ENCODE data around the gene FANCC. TPM values are rescaled to one million over a fixed set of nuclear protein-coding genes. Genes with fewer than 3 reads are reported as not detected.
A peak's percentile ranks its signal among the peaks of the same experiment; 100 is the strongest.

FANCC gene
- total RNA-seq, 1 donor from 2014 or later: 9.3 TPM

GRCh38 chr9:95073042-95073607, 244.4 kb downstream of the FANCC start:
- H3K27ac Mint-ChIP-seq (ENCODE audit: unreplicated experiment): peak overlapping the region; percentile 76
- no peaks in the 10 kb centered on the region for H3K9me3 Mint-ChIP-seq (ENCODE audit: low read depth)
- H3K4me1 Mint-ChIP-seq (ENCODE audit: low read depth): peaks cover 61% of the 10 kb centered on the region
- no peaks in the 10 kb centered on the region for H3K27me3 Mint-ChIP-seq (ENCODE audit: low read depth)
- H3K4me3 Mint-ChIP-seq (ENCODE audit: unreplicated experiment): no peak overlapping the region
- no peak for DNase-seq (ENCODE audit: low spot score)
- H3K36me3 Mint-ChIP-seq (ENCODE audit: low read depth): peaks cover 24% of the 10 kb centered on the region
- TF ChIP-seq, protein P1, sequence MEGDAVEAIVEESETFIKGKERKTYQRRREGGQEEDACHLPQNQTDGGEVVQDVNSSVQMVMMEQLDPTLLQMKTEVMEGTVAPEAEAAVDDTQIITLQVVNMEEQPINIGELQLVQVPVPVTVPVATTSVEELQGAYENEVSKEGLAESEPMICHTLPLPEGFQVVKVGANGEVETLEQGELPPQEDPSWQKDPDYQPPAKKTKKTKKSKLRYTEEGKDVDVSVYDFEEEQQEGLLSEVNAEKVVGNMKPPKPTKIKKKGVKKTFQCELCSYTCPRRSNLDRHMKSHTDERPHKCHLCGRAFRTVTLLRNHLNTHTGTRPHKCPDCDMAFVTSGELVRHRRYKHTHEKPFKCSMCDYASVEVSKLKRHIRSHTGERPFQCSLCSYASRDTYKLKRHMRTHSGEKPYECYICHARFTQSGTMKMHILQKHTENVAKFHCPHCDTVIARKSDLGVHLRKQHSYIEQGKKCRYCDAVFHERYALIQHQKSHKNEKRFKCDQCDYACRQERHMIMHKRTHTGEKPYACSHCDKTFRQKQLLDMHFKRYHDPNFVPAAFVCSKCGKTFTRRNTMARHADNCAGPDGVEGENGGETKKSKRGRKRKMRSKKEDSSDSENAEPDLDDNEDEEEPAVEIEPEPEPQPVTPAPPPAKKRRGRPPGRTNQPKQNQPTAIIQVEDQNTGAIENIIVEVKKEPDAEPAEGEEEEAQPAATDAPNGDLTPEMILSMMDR (IDR thresholded peaks at IDR 0.05): peak; percentile 59

DNA sequence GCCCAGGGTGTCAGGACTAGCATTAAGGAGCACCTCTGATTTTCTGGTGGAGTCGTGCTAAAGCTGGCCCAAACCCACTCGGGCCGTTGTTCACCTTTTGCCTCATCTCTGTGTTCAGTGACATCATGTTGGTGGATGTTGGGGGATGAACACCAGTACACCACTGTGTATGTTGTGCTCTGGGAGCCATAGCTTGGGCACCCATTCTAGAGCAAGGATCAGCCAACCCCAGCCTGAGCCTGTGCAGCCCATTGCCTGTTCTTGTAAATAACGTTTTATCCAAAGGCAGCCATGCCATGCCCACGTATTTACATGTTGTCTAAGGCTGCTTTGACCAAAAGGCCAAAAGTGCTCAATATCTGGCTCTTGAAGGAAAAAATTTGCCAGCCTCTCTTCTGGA, 245.6 kb downstream of the FANCC start:
- DNase-seq (ENCODE audit: low spot score): no peak
- Mint-ChIP-seq H3K27me3 (ENCODE audit: low read depth) (no peaks in the 10 kb centered on the region), H3K4me3 (ENCODE audit: unreplicated experiment) (no peak overlapping the region), H3K27ac (ENCODE audit: unreplicated experiment) (peak overlapping the region; percentile 45), H3K36me3 (ENCODE audit: low read depth) (peaks cover 23% of the 10 kb centered on the region), H3K4me1 (ENCODE audit: low read depth) (peaks cover 60% of the 10 kb centered on the region), H3K9me3 (ENCODE audit: low read depth) (no peaks in the 10 kb centered on the region)
- TF ChIP-seq, protein P1 (IDR thresholded peaks at IDR 0.05): no peak

DNA sequence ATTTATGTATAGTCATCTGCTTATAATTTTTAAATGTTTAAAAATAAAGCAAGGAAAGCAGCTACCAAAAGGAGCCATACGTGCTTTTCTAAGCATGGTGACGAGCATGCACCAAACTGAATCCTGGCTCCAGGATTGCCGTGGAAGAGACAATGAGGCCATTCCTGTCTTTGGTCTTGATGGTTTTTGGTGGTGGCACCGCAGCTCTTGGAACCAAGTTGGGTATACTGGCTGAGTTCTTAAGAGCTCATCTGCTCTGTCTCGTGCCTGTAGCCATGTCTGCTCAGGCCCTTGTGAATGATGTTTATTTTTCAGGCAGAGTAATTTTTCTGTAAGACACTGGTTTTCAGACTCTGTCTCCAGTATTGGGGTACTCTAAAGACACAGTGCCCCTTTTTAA, 246.1 kb downstream of the FANCC start:
- Mint-ChIP-seq H3K9me3 (ENCODE audit: low read depth) (no peaks in the 10 kb centered on the region), H3K27me3 (ENCODE audit: low read depth) (no peaks in the 10 kb centered on the region), H3K27ac (ENCODE audit: unreplicated experiment) (peak overlapping the region; percentile 45), H3K4me3 (ENCODE audit: unreplicated experiment) (no peak overlapping the region), H3K4me1 (ENCODE audit: low read depth) (peaks cover 60% of the 10 kb centered on the region), H3K36me3 (ENCODE audit: low read depth) (peaks cover 23% of the 10 kb centered on the region)
- DNase-seq (ENCODE audit: low spot score): no peak
- TF ChIP-seq, protein P1 (IDR thresholded peaks at IDR 0.05): no peak

GRCh38 chr9:95070549-95071021, 246.9 kb downstream of the FANCC start:
- Mint-ChIP-seq H3K36me3 (ENCODE audit: low read depth) (peaks cover 23% of the 10 kb centered on the region), H3K27me3 (ENCODE audit: low read depth) (no peaks in the 10 kb centered on the region), H3K4me1 (ENCODE audit: low read depth) (peaks cover 68% of the 10 kb centered on the region), H3K4me3 (ENCODE audit: unreplicated experiment) (no peak overlapping the region), H3K27ac (ENCODE audit: unreplicated experiment) (peak overlapping the region; percentile 34), H3K9me3 (ENCODE audit: low read depth) (no peaks in the 10 kb centered on the region)
- TF ChIP-seq, protein P1 (IDR thresholded peaks at IDR 0.05): no peak
- DNase-seq (ENCODE audit: low spot score): no peak

DNA sequence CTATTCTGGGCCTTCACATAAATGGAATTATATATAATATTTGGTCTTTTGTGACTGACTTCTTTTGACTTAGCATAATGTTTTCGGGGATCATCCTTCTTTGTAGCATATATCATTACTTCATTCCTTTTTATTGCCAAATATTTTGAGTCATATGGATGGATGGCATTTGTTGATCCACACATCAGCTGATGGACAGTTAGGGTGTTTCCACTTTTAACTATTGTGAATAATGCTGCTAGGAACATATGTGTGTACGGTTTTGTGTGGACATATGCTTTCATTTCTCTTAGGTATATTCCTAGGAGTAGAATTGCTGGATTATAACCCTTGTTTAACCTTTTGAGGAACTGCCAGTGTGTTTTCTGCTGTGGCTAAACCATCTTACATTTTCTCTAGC, 249.6 kb downstream of the FANCC start:
- Mint-ChIP-seq H3K4me1 (ENCODE audit: low read depth) (peaks cover 79% of the 10 kb centered on the region), H3K27me3 (ENCODE audit: low read depth) (no peaks in the 10 kb centered on the region), H3K36me3 (ENCODE audit: low read depth) (peaks cover 31% of the 10 kb centered on the region), H3K9me3 (ENCODE audit: low read depth) (no peaks in the 10 kb centered on the region), H3K27ac (ENCODE audit: unreplicated experiment) (peak overlapping the region; percentile 79), H3K4me3 (ENCODE audit: unreplicated experiment) (no peak overlapping the region)
- TF ChIP-seq, protein P1 (IDR thresholded peaks at IDR 0.05): no peak
- no peak for DNase-seq (ENCODE audit: low spot score)
